Measurements from ENCODE around the gene LRMDA.

GRCh38 chr10:75542906-75543305, 111.5 kb downstream of the LRMDA start:
- TF ChIP-seq CTCF (optimal IDR thresholded peaks at IDR 0.05 in 1 of 3, IDR thresholded peaks at IDR 0.05 in 1 of 3, conservative IDR thresholded peaks at IDR 0.05 in 1 of 3; ENCODE audit: extremely low read depth in 1 of 3, insufficient read depth in 2 of 3, low read length in 3 of 3) (no peak), EZH2 (IDR thresholded peaks at IDR 0.05; ENCODE audit: low read length) (no peak)

Measured in keratinocyte (primary cell).